ENCODE measurements around the gene PVALEF.

Gene PVALEF

DNA sequence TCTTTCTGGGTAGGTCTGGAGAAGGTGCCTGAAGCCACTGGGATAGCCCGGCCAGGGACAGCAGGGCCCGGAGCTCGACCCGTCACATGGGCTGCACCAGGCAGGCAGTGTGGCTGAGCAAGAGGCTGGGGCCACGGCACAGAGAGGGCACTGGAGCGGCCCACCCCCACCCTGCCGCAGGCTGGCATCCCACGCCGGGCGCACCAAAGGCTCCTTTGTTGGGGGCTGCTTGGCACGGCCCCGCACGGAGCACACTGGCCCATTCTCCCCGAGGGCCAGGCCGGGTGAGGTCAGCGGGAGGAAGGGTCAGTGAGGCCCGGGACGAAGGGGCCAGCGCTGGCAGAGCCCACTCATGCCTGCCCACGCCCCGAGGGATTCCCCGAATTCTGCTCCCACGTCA lies 36.5 kb upstream of the PVALEF start:
- no peak for DNase-seq (ENCODE audit: low read depth)

GRCh38 chr17:81129289-81129688 lies 36.0 kb upstream of the PVALEF start:
- DNase-seq (ENCODE audit: low read depth) = no peak

- DNase-seq (ENCODE audit: low read depth) = no peak
Measured at GRCh38 chr17:81129711-81130367, 35.5 kb upstream of the PVALEF start.

DNA sequence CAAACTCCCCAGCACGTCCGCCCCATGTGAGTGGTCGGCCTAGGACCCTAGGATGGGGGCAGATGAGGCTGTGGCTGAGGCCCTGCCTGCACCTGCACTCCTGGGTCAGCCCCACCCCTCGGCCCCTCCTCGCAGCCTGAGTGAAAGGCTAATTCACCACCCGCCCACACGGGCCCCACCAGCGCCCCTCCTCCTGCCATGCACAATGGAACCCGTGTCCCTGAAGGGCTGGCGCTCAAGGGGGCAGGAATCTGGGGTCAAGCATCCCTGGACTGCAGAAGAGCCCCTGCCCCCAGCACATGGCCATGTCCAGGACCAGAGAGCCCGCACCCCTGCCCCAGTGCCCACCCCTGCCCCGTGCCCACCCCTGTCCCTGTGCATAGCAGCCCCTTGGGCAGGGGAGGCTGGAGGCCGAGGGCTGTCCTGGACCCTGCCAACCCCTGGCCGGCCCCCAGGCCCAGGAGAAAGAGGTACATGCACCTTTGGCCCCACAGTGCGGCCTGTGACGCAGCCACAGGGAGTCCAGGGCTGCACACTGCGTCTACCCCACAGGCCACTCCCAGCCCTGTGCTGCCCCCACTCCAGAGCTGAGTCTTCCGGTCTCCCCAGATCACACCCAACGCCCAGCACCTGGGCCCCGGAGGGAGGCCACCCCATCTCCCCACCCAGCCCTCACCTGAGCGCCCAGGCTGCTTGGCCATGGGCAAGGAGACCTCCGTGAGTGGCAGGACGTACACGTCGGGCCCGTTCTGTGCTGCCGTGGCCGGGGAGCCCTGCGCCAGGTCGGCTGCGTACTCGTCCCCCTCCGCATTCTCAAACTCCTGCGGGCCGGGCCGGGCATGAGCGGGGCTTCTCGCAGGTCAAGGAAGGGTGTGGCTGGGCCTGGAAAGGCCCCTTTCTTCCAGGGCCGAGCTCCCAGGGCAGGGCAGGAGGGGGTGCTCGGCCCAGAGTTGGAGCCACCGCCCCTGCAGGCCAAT lies 34.6 kb upstream of the PVALEF start:
- DNase-seq (ENCODE audit: low read depth) = no peak

DNA sequence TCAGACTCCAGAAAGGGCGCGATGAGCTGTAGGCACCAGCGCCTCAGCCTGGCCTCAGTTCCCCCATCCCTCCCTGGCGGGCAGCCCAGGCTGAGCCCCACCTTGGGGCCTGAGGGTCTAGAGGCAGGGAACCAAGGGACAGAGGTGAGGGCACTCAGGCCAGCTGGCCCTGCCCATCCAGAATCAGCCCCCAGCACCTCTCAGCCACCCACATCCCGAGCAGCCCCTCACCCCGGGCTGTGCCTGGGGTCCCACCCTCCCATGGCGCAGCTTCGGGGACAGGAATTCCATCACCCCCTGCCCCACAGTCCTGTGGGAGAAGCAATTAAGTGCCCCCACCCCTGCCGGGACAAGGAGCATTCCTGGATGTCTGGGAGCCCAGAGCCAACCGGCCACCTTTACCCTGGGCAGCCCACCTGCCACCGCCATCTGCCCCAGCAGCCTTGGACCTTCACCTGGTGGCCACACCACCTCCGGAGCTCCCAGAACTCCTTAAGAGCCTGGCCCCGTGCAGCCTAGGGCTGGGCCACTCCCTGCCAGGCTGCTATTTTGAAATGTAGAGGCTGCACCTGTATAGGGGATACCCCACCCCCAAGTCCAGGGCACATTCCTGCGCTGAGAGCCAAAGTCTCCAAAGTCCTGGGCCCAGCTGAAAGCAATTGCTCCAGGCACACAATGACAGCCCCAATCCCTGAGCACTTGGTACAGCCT lies 33.7 kb upstream of the PVALEF start:
- no peak for DNase-seq (ENCODE audit: low read depth)

DNA sequence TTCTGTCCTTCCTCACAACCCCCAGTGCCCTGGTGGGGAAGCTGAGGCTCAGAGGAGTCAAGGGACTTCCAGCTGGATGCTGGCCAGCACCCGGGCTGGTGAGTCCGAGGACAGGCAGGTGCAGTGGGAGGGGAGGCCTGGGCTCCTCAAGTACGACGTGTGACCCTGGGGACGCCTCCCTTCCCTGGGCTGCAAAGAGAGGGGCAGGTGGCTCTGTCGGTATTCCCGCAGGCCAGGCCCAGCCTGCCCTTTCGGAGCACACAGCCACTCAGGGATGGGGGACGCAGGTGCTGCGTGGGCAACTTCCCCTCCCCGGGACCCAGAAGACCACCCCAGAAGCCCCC lies 33.1 kb upstream of the PVALEF start:
- DNase-seq (ENCODE audit: low read depth) = no peak

DNA sequence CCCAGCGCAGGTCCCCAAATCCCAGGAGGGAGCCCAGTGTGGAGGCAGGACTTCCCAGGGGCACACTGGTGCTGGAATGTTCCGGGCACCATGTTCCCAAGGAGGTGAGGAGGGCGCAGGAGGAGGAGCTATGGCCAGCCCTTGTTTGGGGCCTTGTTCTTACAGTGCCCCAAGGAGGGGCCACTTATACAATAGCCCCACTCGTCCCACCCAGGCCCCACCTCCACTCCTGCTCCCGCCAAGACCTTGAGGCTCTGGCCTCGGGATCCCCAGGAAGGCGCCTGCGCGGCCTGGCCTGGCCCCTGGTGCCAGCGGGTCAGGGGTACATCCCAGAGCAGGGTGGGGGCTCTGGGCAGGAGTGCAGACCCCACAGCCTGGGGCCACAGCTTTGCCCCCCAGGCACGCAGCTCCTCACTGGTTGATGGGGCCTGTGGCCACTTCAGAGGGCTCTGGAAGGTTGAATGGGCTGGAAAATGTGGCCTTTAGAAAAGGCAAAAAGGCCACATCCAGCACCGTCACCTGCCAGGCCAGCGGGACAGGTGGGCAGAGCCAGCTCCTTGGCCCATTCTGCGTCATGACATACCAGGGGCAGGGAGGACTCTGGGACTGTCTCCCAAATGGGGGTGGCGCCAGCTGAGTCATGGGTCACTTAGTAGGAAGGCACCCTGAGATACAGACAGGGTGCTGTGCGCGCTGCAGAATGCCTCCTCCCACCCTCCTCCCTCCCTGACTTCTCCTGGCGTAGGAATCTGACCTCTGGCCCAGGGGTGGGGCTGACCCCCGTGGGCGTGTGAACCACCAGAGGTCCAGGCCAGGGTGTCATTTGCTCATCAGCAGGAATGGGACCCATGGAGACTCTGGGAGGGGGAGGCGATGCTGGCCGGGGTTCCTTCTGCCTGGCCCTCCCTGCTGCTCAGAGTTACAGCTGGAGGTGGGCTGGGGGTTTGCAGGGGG lies 32.3 kb upstream of the PVALEF start:
- no peak for DNase-seq (ENCODE audit: low read depth)

DNA sequence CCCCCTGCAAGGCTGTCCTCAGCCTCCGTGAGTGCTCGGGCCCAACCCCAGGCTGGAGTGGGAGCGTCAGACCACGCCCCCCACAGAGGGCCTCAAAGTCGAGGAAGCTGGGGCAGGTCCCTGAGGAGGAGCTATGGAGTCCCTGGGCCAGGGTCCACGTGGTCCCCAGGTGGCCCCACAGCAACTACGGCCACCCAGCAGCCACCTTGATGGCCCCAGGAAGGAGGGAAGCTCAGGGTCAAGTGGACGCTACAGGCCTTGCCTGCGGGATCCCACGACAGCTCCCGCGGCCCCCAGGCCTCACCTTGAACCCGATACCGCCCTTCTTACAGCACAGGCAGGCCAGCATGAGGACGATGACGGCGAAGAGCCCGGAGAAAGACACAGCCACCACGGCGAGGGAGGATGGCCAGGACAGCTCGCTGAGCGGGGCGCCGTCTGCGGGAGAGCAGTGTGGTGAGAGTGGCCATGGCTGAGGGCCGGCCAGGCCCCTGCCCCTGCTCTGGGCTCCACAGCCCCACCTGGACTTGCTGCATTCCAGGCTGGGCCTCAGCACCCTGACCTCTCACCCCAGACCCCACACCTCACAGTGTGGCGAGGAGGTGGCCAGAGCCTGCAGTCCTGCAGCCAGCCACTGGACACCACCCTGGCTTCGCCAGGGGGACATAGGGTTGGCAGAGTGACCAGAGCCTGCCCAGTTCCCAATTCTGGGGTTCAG lies 31.1 kb upstream of the PVALEF start:
- DNase-seq (ENCODE audit: low read depth) = no peak

DNA sequence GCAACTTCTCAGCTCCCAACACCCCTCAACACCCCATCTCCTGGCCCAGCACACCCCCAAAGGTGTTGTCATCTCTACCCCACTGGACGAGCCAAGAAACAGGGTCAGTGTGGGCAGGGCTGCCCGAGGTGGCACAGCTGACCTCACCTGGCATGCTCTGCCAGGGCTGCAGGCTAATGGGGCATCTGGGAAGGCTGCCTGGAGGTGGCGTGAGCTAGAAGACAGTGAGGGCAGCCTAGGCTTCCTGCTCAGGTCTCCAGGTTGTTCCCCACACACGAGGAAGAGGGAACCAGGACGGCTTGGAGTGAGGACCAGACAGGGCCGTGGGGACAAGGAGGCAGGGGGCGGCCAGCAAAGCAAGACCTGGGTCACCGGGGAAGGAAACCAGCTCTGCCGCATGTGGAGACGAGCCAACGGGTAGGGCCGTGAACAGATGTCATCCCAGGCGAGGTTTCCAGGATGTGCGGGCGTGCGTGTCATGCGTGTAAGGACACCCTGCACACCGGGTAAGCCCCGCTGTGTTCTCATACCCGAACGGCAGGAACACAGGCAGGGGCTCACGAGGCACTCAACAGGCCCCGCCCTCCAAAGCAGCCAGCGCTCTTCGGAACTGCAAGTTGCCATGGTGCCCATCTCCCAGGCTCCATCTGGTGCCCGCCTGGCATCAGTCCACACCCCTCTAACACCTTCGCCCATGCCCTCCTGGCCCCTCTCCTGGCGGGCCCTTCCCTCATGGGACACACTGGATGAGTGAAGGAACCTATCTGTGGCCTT lies 29.6 kb upstream of the PVALEF start:
- no peak for DNase-seq (ENCODE audit: low read depth)

DNA sequence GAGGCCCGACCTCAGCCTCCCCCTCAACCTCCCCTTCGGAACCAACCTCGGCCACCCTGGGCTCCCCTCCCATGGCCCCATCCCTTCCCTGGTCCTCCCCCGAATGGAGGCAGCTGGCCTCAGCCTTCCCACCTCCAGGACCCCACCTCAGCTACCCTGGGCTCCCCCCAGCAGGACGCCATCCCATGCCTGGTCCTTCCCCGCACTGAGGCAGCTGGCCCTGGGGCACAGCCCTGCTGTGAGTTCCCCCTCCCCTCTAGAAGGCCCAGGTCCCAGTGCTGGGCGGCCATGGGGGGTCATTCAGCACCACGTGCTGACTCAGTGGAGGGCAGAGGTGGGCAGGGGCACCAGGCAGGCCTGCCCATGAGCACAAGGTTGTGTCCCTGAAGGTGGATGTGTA lies 28.9 kb upstream of the PVALEF start:
- DNase-seq (ENCODE audit: low read depth) = no peak

- DNase-seq (ENCODE audit: low read depth) = no peak
Measured at GRCh38 chr17:81137248-81137647, 28.1 kb upstream of the PVALEF start.

- no peak for DNase-seq (ENCODE audit: low read depth)
Measured at GRCh38 chr17:81138083-81138482, 27.2 kb upstream of the PVALEF start.

DNA sequence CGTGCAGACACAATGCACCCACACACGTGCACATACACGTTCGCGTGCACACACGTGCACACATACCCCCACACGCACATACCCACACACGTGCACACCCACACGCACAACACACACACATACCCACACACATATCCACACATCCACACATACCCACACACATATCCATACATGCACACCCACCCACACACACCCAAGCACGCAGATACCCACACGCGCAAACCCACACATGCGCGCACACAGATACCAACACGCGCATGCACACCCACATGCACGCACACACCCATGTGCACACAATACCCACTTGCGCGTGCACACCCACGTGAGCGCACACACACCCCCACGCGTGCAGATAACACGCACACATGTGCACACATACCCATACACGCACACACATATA lies 26.8 kb upstream of the PVALEF start:
- no peak for DNase-seq (ENCODE audit: low read depth)

DNA sequence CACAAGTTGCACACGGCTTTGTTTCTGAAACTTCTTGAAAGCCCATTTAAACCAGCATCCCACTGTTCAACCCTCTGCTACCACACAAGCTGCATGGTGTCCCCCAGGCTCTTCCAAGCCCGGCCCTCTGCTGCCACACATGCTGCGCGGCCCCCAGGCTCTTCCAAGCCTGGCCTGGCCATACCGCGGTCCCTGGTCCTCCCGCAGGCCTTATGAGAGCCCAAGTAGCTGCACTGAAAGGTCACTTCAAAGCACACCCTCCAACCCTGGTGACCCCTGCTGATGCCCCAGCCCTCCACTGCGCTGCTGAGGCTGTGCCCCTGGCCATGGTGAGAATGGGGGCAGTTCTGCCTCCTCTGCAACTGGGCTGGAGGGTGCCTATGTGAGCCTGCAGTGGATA lies 25.9 kb upstream of the PVALEF start:
- DNase-seq (ENCODE audit: low read depth) = no peak

DNA sequence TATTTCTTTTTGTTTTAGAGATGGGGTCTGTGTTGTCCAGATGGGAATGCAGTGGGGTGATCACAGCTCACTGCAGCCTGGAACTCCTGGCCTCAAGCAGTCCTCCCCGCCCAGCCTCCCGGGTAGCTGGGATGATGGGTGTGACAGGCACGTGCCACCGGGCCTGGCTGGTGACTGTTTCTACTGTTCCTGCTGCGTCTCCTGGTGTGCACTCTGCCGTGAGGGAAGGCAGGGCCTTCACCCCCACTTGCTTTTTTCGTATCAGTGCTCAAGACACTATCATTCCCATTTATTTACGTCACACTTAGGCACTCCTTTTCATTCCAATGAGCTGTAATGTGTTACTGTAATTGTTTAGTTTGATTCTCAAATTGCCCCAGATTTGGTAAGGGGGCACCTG lies 25.3 kb upstream of the PVALEF start:
- no peak for DNase-seq (ENCODE audit: low read depth)

- DNase-seq (ENCODE audit: low read depth) = no peak
Measured at GRCh38 chr17:81140695-81141094, 24.6 kb upstream of the PVALEF start.

DNA sequence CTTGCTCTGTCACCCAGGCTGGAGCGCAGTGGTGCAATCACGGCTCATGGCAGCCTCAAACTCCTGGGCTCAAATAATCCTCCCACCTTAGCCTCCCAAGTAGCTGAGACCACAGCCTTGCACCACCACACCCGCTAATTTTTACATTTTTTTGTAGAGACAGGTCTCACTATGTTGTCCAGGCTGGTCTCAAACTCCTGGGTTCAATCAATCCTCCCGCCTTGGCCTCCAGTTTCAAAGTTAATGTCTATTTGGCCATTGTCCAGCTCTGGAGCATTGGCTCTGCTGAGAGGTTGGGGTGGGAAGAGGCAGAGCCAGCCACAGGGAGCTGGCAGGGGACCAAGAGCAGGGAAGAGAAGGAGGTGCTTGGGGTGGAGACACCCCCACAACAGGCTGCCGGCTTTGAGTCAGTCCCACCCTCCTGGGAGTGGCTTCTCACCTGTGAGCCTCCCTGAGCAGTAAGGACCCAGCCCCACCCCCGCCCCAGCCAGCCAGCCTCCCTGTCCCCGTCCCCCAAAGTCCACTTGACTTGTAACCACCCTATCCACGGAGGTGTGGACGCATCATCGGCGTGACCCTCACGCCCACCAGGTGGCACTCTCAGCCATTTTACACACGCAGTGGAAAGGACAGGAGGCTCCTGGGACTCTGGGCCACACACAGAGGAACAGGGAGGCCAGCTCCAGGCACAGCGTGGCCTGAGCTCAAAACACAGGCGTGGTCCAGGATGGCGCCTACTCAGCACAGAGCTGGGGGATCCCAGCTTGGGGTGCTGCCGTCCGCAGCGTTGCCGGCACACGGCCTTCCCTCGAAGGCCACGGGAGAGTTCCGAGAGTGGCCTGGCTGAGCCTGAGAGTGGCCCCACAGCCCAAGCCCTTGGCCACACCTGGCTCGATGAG lies 22.8 kb upstream of the PVALEF start:
- DNase-seq (ENCODE audit: low read depth) = peak; percentile 28

GRCh38 chr17:81143200-81143527 lies 22.1 kb upstream of the PVALEF start:
- no peak for DNase-seq (ENCODE audit: low read depth)

DNA sequence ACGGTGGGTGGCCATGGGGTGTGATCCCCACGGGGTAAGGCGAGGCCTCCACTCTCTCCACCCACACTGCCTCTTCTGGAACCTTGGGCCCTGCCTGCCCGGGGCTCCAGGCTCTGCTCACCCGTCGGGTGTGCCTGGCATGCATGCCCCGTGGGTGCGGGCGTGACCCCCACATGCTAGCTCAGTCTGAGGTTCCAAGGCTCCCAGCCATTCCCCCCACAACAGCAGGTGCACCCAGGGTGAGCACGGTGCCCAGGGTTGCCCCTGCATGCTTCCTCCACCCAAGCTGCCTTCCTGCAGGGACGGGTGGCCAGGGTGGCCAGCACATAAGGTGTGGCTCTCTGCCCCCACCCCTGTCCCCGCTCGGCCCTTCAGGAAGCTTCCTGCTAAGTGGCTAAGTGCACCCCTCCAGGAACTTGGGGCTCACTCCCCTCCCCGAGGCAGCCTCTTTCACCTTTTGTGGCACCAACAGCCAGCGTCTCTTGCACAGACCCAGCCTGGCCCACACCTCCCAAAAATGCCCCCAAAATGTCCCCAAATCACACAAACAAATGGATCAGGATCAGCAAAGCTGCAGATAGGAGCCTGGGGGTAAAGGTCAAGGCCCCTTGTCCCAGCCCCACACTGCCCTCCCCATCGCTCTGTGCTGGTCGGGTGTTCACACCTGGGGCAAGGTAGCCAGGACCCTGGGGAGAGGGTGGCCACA lies 21.4 kb upstream of the PVALEF start:
- DNase-seq (ENCODE audit: low read depth) = no peak
